ENCODE measurements around the gene CLCNKA.

- TF ChIP-seq CTCF (optimal IDR thresholded peaks at IDR 0.05 in 1 of 3, IDR thresholded peaks at IDR 0.05 in 1 of 3, conservative IDR thresholded peaks at IDR 0.05 in 1 of 3; ENCODE audit: extremely low read depth in 1 of 3, insufficient read depth in 2 of 3, low read length in 3 of 3) (no peak), EZH2 (IDR thresholded peaks at IDR 0.05; ENCODE audit: low read length) (no peak)
Measured at GRCh38 chr1:16080422-16081150, 58.8 kb downstream of the CLCNKA start.
